WTC11 (cell line): ENCODE data around the gene GSK3B. TPM values are rescaled to one million over a fixed set of nuclear protein-coding genes. Genes with fewer than 3 reads are reported as not detected.

Experiments used
- ATAC-seq: fragments of 200-7000 bp; cut with Tn5 transposase; 2 replicates; pipeline ENCODE4 v1.10.0; 2021; ENCODE audit warnings: mild to moderate bottlenecking, moderate library complexity
- CTCF ChIA-PET: fragments of 300-600 bp; sonication (Branson Sonifier 250); formaldehyde crosslinking; loops from one replicate; lab custom pipeline; 2021; ENCODE audit warnings: antibody characterized with exemption; lab: Charles Lee
- POLR2A ChIA-PET: fragments of 350-600 bp; sonication (Branson Sonifier 250); formaldehyde crosslinking; loops from one replicate; lab custom pipeline; 2021; ENCODE audit warnings: antibody characterized with exemption; lab: Charles Lee
- DNase-seq: peaks from one replicate; pipeline ENCODE4 v3.0.0; 2021; ENCODE audit warnings: low spot score
- H3K27ac Mint-ChIP-seq: 2 replicates; pipeline ENCODE4 v1.8.0; 2021; ENCODE audit warnings: mixed read lengths
- H3K27me3 Mint-ChIP-seq: 2 replicates; pipeline ENCODE4 v1.8.0; 2021; ENCODE audit warnings: low read depth, mild to moderate bottlenecking, moderate library complexity, mixed read lengths
- H3K36me3 Mint-ChIP-seq: 2 replicates; pipeline ENCODE4 v1.8.0; 2021; ENCODE audit warnings: mixed read lengths
- H3K4me1 Mint-ChIP-seq: 2 replicates; pipeline ENCODE4 v1.8.0; 2022; ENCODE audit warnings: mixed read lengths
- H3K4me3 Mint-ChIP-seq: 2 replicates; pipeline ENCODE4 v1.8.0; 2021; ENCODE audit warnings: mild to moderate bottlenecking, moderate library complexity, mixed read lengths
- H3K9me3 Mint-ChIP-seq: 2 replicates; pipeline ENCODE4 v1.8.0; 2021; ENCODE audit warnings: mixed read lengths
- CREM ChIP-seq: sonication (generic); formaldehyde crosslinking; IDR thresholded peaks from 2 replicates; pipeline ENCODE4 v1.8.1; 2022; ENCODE audit warnings: mild to moderate bottlenecking, missing genetic modification reagents, moderate library complexity
- EMX1 ChIP-seq: fragments of 250-450 bp; sonication (Bioruptor Pico); IDR thresholded peaks from 2 replicates; pipeline ENCODE4 v1.8.0; 2021; ENCODE audit warnings: mild to moderate bottlenecking
- FOXJ3 ChIP-seq: sonication (generic); formaldehyde crosslinking; IDR thresholded peaks from 2 replicates; pipeline ENCODE4 v1.9.0; 2021; ENCODE audit warnings: missing genetic modification reagents, mild to moderate bottlenecking, borderline replicate concordance
- FOXP1 ChIP-seq: sonication (generic); formaldehyde crosslinking; IDR thresholded peaks from 2 replicates; pipeline ENCODE4 v1.8.0; 2022; ENCODE audit warnings: missing genetic modification reagents, mild to moderate bottlenecking, moderate library complexity, borderline replicate concordance
- JAZF1 ChIP-seq: fragments of 250-450 bp; sonication (Bioruptor Pico); IDR thresholded peaks from 2 replicates; pipeline ENCODE4 v1.9.0; 2021; ENCODE audit warnings: moderate library complexity, mild to moderate bottlenecking, inconsistent platforms
- NFYB ChIP-seq: sonication (generic); formaldehyde crosslinking; conservative IDR thresholded peaks from 2 replicates; pipeline ENCODE4 v1.8.0; 2022; ENCODE audit warnings: low read depth, missing genetic modification reagents
- OVOL2 ChIP-seq: fragments of 250-450 bp; sonication (Bioruptor Pico); IDR thresholded peaks from 2 replicates; pipeline ENCODE4 v1.9.0; 2021; ENCODE audit warnings: mild to moderate bottlenecking, borderline replicate concordance
- ZNF121 ChIP-seq: sonication (generic); formaldehyde crosslinking; IDR thresholded peaks from 2 replicates; pipeline ENCODE4 v1.8.0; 2023; ENCODE audit warnings: missing genetic modification reagents
- total RNA-seq: library from RNA; stranded (reverse); gene quantifications from 3 replicates; pipeline ENCODE4 v1.2.3, GENCODE V29; 2021
- TF ChIP-seq, protein P1 (sequence below): fragments of 250-450 bp; sonication (Bioruptor Pico); conservative IDR thresholded peaks from 2 replicates; pipeline ENCODE4 v1.9.0; 2021; ENCODE audit warnings: mild to moderate bottlenecking
- TF ChIP-seq, protein P2 (sequence below): sonication (generic); formaldehyde crosslinking; IDR thresholded peaks from 2 replicates; pipeline ENCODE4 v1.8.1; 2023; ENCODE audit warnings: mild to moderate bottlenecking, missing genetic modification reagents, moderate library complexity
- TF ChIP-seq, protein P3 (sequence below): sonication (generic); formaldehyde crosslinking; IDR thresholded peaks from 2 replicates; pipeline ENCODE4 v1.8.1; 2023; ENCODE audit warnings: mild to moderate bottlenecking, moderate library complexity, missing genetic modification reagents
- TF ChIP-seq, protein P4 (sequence below): sonication (generic); formaldehyde crosslinking; IDR thresholded peaks from 2 replicates; pipeline ENCODE4 v1.8.0; 2022; ENCODE audit warnings: missing genetic modification reagents
- TF ChIP-seq, protein P5 (sequence below): sonication (generic); formaldehyde crosslinking; IDR thresholded peaks from 2 replicates; pipeline ENCODE4 v1.8.1; 2022; ENCODE audit warnings: low read depth, mild to moderate bottlenecking, moderate library complexity, missing genetic modification reagents, borderline replicate concordance
- TF ChIP-seq, protein P6 (sequence below): sonication (generic); formaldehyde crosslinking; IDR thresholded peaks from 2 replicates; pipeline ENCODE4 v1.8.1; 2023; ENCODE audit warnings: mild to moderate bottlenecking, missing genetic modification reagents, moderate library complexity
- TF ChIP-seq, protein P7 (sequence below): sonication (generic); formaldehyde crosslinking; IDR thresholded peaks from 2 replicates; pipeline ENCODE4 v1.8.0; 2023; ENCODE audit warnings: missing genetic modification reagents
- TF ChIP-seq, protein P8 (sequence below): sonication (generic); formaldehyde crosslinking; IDR thresholded peaks from 2 replicates; pipeline ENCODE4 v1.8.1; 2022; ENCODE audit warnings: mild to moderate bottlenecking, missing genetic modification reagents, moderate library complexity, borderline replicate concordance

GSK3B gene
- total RNA-seq, 1 experiment from 2014 or later, result 48.9 TPM

DNA sequence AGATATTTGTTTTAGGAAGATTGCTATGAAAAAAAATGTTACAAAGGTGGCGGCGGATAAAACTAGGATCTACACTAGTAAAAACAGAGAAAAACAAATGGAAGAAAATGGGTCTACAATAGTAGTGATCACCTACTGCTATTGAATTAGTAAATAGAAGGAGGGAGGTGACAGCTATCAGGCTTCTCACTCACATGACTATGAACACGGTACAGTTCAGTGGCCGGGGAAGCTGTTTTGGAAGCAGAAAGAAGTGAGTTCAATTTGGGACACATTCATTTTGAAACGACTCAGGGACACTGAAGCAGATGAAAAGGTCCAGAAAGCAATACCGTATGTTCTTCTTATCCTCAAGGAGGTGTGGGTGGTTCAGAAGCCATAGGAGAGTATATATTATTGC is 138.3 kb downstream of the GSK3B start:
- CTCF ChIA-PET, result interaction anchor here (0.5 kb wide), 1 partner anchor 125 kb away, joined by 3 read pairs; no protein-coding TSS in a partner anchor
- no peak for ATAC-seq
- Mint-ChIP-seq H3K9me3 (no peaks in the 10 kb centered on the region), H3K36me3 (no peaks in the 10 kb centered on the region), H3K4me3 (no peak overlapping the region), H3K27me3 (no peaks in the 10 kb centered on the region), H3K4me1 (peaks cover 5% of the 10 kb centered on the region), H3K27ac (no peak overlapping the region)
- POLR2A ChIA-PET, result interaction anchor here (0.6 kb wide), 1 partner anchor 58 kb away, joined by 3 read pairs; no protein-coding TSS in a partner anchor
- TF ChIP-seq FOXJ3 (no peak), ZNF121 (CRISPR knock-in tag) (no peak), EMX1 (CRISPR knock-in tag) (no peak), FOXP1 (no peak), CREM (CRISPR knock-in tag) (no peak), OVOL2 (CRISPR knock-in tag) (no peak), NFYB (CRISPR knock-in tag) (no peak), JAZF1 (no peak)
- TF ChIP-seq, protein P1, sequence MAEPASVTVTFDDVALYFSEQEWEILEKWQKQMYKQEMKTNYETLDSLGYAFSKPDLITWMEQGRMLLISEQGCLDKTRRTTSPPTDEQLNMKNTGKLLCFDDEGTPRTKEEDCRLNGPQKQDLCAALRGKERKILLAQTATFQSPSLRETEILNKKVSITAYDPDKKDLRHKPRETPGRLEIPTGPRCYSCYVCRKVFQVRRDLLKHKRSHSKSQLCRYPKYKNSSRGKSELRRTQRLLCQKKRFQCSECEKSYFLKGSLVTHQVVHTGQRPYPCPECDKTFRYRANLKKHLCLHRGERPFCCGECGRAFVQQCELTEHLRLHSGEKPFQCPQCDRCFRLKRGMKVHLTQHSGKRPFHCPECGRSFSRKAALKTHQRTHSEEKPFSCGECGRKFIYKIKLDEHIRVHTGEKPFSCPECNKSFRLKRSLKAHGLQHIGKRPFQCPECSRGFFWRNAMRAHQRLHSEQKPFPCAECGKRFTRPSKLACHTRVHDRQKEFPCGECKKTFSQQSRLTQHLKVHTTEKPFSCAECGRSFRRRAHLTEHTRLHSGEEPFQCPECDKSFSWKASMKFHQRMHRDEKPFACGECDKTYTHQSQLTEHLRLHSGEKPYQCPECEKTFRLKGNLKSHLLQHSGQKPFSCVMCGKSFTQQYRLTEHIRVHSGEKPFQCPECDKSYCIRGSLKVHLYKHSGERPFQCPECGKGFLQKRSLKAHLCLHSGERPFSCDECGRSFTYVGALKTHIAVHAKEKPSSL (CRISPR knock-in tag), result no peak
- TF ChIP-seq, protein P2, sequence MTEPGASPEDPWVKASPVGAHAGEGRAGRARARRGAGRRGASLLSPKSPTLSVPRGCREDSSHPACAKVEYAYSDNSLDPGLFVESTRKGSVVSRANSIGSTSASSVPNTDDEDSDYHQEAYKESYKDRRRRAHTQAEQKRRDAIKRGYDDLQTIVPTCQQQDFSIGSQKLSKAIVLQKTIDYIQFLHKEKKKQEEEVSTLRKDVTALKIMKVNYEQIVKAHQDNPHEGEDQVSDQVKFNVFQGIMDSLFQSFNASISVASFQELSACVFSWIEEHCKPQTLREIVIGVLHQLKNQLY (CRISPR knock-in tag), result no peak
- TF ChIP-seq, protein P3, sequence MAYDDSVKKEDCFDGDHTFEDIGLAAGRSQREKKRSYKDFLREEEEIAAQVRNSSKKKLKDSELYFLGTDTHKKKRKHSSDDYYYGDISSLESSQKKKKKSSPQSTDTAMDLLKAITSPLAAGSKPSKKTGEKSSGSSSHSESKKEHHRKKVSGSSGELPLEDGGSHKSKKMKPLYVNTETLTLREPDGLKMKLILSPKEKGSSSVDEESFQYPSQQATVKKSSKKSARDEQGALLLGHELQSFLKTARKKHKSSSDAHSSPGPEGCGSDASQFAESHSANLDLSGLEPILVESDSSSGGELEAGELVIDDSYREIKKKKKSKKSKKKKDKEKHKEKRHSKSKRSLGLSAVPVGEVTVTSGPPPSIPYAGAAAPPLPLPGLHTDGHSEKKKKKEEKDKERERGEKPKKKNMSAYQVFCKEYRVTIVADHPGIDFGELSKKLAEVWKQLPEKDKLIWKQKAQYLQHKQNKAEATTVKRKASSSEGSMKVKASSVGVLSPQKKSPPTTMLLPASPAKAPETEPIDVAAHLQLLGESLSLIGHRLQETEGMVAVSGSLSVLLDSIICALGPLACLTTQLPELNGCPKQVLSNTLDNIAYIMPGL, result no peak
- TF ChIP-seq, protein P4, sequence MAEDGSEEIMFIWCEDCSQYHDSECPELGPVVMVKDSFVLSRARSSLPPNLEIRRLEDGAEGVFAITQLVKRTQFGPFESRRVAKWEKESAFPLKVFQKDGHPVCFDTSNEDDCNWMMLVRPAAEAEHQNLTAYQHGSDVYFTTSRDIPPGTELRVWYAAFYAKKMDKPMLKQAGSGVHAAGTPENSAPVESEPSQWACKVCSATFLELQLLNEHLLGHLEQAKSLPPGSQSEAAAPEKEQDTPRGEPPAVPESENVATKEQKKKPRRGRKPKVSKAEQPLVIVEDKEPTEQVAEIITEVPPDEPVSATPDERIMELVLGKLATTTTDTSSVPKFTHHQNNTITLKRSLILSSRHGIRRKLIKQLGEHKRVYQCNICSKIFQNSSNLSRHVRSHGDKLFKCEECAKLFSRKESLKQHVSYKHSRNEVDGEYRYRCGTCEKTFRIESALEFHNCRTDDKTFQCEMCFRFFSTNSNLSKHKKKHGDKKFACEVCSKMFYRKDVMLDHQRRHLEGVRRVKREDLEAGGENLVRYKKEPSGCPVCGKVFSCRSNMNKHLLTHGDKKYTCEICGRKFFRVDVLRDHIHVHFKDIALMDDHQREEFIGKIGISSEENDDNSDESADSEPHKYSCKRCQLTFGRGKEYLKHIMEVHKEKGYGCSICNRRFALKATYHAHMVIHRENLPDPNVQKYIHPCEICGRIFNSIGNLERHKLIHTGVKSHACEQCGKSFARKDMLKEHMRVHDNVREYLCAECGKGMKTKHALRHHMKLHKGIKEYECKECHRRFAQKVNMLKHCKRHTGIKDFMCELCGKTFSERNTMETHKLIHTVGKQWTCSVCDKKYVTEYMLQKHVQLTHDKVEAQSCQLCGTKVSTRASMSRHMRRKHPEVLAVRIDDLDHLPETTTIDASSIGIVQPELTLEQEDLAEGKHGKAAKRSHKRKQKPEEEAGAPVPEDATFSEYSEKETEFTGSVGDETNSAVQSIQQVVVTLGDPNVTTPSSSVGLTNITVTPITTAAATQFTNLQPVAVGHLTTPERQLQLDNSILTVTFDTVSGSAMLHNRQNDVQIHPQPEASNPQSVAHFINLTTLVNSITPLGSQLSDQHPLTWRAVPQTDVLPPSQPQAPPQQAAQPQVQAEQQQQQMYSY, result no peak
- TF ChIP-seq, protein P5, sequence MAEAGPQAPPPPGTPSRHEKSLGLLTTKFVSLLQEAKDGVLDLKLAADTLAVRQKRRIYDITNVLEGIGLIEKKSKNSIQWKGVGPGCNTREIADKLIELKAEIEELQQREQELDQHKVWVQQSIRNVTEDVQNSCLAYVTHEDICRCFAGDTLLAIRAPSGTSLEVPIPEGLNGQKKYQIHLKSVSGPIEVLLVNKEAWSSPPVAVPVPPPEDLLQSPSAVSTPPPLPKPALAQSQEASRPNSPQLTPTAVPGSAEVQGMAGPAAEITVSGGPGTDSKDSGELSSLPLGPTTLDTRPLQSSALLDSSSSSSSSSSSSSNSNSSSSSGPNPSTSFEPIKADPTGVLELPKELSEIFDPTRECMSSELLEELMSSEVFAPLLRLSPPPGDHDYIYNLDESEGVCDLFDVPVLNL (CRISPR knock-in tag), result no peak
- TF ChIP-seq, protein P6, sequence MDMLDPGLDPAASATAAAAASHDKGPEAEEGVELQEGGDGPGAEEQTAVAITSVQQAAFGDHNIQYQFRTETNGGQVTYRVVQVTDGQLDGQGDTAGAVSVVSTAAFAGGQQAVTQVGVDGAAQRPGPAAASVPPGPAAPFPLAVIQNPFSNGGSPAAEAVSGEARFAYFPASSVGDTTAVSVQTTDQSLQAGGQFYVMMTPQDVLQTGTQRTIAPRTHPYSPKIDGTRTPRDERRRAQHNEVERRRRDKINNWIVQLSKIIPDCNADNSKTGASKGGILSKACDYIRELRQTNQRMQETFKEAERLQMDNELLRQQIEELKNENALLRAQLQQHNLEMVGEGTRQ, result no peak
- TF ChIP-seq, protein P7, sequence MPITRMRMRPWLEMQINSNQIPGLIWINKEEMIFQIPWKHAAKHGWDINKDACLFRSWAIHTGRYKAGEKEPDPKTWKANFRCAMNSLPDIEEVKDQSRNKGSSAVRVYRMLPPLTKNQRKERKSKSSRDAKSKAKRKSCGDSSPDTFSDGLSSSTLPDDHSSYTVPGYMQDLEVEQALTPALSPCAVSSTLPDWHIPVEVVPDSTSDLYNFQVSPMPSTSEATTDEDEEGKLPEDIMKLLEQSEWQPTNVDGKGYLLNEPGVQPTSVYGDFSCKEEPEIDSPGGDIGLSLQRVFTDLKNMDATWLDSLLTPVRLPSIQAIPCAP, result no peak
- TF ChIP-seq, protein P8, sequence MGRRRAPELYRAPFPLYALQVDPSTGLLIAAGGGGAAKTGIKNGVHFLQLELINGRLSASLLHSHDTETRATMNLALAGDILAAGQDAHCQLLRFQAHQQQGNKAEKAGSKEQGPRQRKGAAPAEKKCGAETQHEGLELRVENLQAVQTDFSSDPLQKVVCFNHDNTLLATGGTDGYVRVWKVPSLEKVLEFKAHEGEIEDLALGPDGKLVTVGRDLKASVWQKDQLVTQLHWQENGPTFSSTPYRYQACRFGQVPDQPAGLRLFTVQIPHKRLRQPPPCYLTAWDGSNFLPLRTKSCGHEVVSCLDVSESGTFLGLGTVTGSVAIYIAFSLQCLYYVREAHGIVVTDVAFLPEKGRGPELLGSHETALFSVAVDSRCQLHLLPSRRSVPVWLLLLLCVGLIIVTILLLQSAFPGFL (CRISPR knock-in tag), result no peak
- DNase-seq, result no peak
